ENCODE data around the gene THRAP3.
A peak's percentile ranks its signal among the peaks of the same experiment; 100 is the strongest.

THRAP3 gene

DNA sequence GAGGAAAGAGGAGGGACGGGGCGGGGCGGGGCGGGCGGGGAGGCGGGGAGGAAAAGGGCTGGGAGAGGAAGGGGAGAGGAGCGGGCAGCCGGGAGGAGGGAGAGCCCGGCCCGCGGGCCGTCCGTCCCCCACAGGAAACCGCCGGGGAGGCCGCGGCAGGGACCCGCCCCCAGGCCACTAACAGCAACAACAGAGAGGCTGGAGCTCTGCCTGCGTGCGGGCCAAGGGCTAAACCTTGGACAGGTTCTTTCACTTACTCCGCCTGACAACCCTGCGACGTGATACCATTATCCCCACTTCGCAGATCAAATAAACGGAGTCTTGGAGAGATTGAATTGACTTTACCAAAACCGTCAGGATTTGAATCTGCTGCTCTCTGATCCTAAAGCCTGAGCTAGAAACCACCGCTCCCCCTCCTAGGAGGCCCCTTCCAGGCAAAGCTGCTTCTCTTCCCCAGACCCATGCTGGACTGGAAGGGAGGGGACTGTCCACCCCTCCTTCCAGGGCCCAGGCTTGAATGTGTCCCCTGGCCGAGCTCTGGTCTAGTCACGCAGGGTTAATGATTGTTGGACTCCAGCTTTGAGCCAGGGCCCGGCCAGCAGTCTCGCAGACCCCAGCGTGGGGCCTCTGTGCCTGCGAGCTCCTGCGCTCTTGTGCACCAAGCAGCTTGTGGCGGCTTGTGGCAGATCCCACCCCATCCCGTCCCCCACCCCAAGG, 99.6 kb downstream of the THRAP3 start, which contains the start of gene EVA1B:
Gene EVA1B (minus strand): TSS at position 10 of the 717 bp plus-strand sequence. CDS start 608 bp downstream, outside the sequence.
- Histone ChIP-seq H3K36me3 (ENCODE audit: insufficient read depth, low read length) (no peaks in the 10 kb centered on the region), H3K4me1 (ENCODE audit: insufficient read depth, low read length) (peaks cover 18% of the 10 kb centered on the region), H3K27ac (ENCODE audit: low read depth, low read length) (peak within 1 kb of the TSS; percentile 70), H3K9me3 (ENCODE audit: low read length) (no peaks in the 10 kb centered on the region), H3K9ac (ENCODE audit: low read length) (no peak within 1 kb of the TSS), H3K27me3 (ENCODE audit: control insufficient read depth in 1 of 2, insufficient read depth in 2 of 2, low read length in 2 of 2) (no peaks in the 10 kb centered on the region), H3K4me3 (ENCODE audit: low read depth in 1 of 2, low read length in 2 of 2) (peak within 1 kb of the TSS; percentile 58 to 64)

DNA sequence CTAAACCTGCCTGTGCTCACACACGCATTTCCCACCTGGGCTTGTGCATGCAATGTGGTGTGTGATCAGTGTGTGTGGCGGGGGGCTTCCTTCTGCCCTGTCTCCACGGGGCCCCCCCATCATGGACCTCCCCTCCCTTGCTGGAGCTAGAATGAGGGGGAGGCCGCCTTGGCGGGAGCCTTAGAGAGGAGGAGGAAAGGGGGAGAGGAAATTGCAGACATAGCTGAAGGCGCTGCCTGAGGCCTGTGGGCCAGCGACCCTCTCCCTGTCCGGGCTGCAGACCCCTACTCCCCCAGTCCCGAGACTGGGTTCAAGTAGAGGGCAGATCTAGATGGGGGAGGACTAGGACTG, 100.1 kb downstream of the THRAP3 start:
- Histone ChIP-seq H3K4me3 (ENCODE audit: low read depth in 1 of 2, low read length in 2 of 2) (no peak overlapping the region), H3K27me3 (ENCODE audit: control insufficient read depth in 1 of 2, insufficient read depth in 2 of 2, low read length in 2 of 2) (no peaks in the 10 kb centered on the region), H3K4me1 (ENCODE audit: insufficient read depth, low read length) (peaks cover 18% of the 10 kb centered on the region), H3K36me3 (ENCODE audit: insufficient read depth, low read length) (no peaks in the 10 kb centered on the region), H3K9me3 (ENCODE audit: low read length) (no peaks in the 10 kb centered on the region), H3K9ac (ENCODE audit: low read length) (no peak overlapping the region), H3K27ac (ENCODE audit: low read depth, low read length) (peak overlapping the region; percentile 70)

DNA sequence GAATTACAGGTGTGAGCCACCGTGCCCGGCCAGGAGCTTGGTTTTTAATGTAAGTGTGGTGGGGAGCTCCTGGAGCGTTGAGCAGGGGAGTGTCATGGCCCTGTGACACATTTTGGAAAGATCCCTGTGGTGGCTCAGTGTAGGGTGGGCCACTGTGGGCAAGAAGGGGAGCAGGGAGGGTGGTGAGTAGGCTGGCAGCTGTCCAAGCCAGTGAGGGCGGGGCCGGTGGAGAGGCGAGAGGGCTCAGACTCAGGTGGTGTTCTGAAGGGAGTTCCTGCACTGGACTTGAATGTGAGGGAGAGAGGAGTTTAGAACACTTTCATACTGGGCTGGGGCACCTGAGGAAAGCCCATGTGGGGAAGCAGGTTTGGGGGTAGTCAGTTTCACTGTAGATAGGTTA, 102.3 kb downstream of the THRAP3 start:
- peaks cover 16% of the 10 kb centered on the region for H3K4me1 ChIP-seq (ENCODE audit: insufficient read depth, low read length)

DNA sequence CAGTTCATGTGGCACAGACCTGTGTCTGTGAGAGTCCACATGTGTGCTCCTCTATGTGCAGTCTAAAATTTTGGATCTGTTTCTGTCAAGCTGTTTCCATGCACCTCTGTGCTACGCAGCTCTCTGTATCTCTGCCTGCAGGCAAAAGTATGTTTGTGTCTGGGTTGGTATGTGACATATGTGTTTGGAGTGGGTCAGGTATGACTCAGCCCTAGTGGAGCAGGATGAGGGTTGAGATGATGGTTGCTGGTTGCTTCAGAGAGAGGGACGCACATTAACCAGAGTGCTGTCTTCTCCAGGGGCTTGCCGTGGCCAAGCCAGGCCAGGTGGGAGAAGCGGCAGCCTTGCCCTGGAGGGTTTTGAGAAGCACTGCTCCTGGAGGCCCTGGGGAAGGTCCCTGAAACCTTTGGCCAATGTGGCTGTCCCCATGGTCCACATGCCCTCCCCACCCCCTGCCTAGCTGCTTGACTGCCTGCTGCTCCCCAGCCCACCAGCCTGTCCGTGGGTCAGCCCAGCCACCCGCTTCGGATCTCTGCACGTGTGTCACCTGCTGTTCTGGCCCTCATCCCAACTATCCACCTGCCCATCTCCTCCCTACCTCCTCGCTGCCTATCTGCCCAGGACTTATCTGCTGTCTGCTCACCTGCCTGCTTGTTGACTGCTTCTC, 103.3 kb downstream of the THRAP3 start:
- Histone ChIP-seq H3K4me1 (ENCODE audit: insufficient read depth, low read length) (peaks cover 10% of the 10 kb centered on the region), H3K27ac (ENCODE audit: low read depth, low read length) (no peak overlapping the region), H3K9me3 (ENCODE audit: low read length) (no peaks in the 10 kb centered on the region)

More for the DNA sequence above, 102.3 kb downstream of the THRAP3 start:
- Histone ChIP-seq H3K9me3 (ENCODE audit: low read length) (no peaks in the 10 kb centered on the region), H3K27me3 (ENCODE audit: control insufficient read depth in 1 of 2, insufficient read depth in 2 of 2, low read length in 2 of 2) (no peaks in the 10 kb centered on the region), H3K9ac (ENCODE audit: low read length) (no peak overlapping the region), H3K27ac (ENCODE audit: low read depth, low read length) (no peak overlapping the region), H3K4me3 (ENCODE audit: low read depth in 1 of 2, low read length in 2 of 2) (no peak overlapping the region), H3K36me3 (ENCODE audit: insufficient read depth, low read length) (no peaks in the 10 kb centered on the region)

DNA sequence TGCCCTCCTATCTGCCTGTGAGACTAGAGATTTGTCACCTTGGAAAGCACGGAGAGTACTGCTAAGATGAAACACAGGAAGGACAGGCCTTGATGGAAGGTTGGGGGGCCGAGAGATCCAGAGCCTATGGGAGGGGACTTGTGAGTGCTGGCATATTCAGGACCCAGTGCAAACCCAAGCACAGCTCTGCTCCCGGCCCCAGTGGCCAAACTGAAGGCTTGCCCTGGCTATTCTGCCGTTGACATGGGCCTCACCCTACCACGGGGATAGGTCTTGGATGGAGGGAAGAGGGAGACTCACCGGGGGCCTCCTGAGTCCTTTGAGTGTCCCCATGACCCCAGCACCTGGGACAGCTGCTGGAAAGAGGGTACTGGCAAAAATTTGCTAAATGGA, 103.8 kb downstream of the THRAP3 start:
- Histone ChIP-seq H3K9me3 (ENCODE audit: low read length) (no peaks in the 10 kb centered on the region), H3K4me1 (ENCODE audit: insufficient read depth, low read length) (peaks cover 10% of the 10 kb centered on the region), H3K27ac (ENCODE audit: low read depth, low read length) (no peak overlapping the region), H3K27me3 (ENCODE audit: control insufficient read depth in 1 of 2, insufficient read depth in 2 of 2, low read length in 2 of 2) (no peaks in the 10 kb centered on the region), H3K9ac (ENCODE audit: low read length) (no peak overlapping the region), H3K36me3 (ENCODE audit: insufficient read depth, low read length) (no peaks in the 10 kb centered on the region), H3K4me3 (ENCODE audit: low read depth in 1 of 2, low read length in 2 of 2) (no peak overlapping the region)

More for the DNA sequence above, 103.3 kb downstream of the THRAP3 start:
- no peaks in the 10 kb centered on the region for H3K27me3 ChIP-seq (ENCODE audit: control insufficient read depth in 1 of 2, insufficient read depth in 2 of 2, low read length in 2 of 2)
- H3K4me3 ChIP-seq (ENCODE audit: low read depth in 1 of 2, low read length in 2 of 2), result no peak overlapping the region
- H3K9ac ChIP-seq (ENCODE audit: low read length), result no peak overlapping the region
- H3K36me3 ChIP-seq (ENCODE audit: insufficient read depth, low read length), result no peaks in the 10 kb centered on the region

DNA sequence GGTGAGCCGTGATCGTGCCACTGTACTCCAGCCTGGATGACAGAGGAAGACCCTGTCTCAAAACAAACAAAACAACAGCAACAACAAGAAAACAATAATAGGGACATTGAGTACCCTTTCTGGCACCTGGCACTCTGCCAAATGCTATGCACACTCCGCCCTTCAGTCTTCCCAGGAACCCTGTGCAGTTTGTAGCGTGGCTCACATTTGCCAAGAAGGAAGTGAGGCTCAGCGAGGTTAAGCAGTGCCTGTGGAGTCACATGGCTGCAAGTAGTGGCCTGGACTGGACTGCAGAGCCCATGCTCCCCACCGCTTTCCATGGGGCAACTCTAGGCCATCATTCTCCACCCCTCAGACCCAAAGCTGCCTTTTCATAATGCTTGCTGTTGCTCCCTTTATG, 104.5 kb downstream of the THRAP3 start:
- H3K27ac ChIP-seq (ENCODE audit: low read depth, low read length), result no peak overlapping the region
- no peaks in the 10 kb centered on the region for H3K27me3 ChIP-seq (ENCODE audit: control insufficient read depth in 1 of 2, insufficient read depth in 2 of 2, low read length in 2 of 2)
- no peaks in the 10 kb centered on the region for H3K36me3 ChIP-seq (ENCODE audit: insufficient read depth, low read length)
- H3K4me3 ChIP-seq (ENCODE audit: low read depth in 1 of 2, low read length in 2 of 2), result no peak overlapping the region
- H3K4me1 ChIP-seq (ENCODE audit: insufficient read depth, low read length), result peaks cover 10% of the 10 kb centered on the region
- H3K9me3 ChIP-seq (ENCODE audit: low read length), result no peaks in the 10 kb centered on the region
- no peak overlapping the region for H3K9ac ChIP-seq (ENCODE audit: low read length)

DNA sequence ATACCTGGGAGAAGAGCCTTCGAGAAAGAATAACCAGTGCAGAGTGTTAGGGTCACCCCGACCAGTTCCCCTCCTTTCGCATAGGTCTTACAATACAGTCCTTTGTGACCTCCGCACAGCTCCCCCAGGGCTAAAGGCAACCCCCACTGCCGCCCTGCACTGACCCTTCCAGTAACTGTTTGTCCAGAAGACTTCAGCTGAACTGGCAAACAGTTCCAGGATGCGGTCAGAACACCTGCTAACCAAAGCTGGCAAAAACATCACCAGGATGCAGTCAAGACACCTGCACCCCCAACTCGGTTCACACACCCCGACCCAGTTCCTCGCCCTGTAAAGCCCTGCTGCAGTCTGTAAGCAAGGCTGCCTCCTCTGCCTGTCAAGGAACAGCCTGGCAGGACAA, 105.6 kb downstream of the THRAP3 start:
- no peak overlapping the region for H3K27ac ChIP-seq (ENCODE audit: low read depth, low read length)
- no peak overlapping the region for H3K4me3 ChIP-seq (ENCODE audit: low read depth in 1 of 2, low read length in 2 of 2)
- no peaks in the 10 kb centered on the region for H3K27me3 ChIP-seq (ENCODE audit: control insufficient read depth in 1 of 2, insufficient read depth in 2 of 2, low read length in 2 of 2)
- H3K9ac ChIP-seq (ENCODE audit: low read length), result no peak overlapping the region
- no peaks in the 10 kb centered on the region for H3K36me3 ChIP-seq (ENCODE audit: insufficient read depth, low read length)
- no peaks in the 10 kb centered on the region for H3K9me3 ChIP-seq (ENCODE audit: low read length)
- no peaks in the 10 kb centered on the region for H3K4me1 ChIP-seq (ENCODE audit: insufficient read depth, low read length)

DNA sequence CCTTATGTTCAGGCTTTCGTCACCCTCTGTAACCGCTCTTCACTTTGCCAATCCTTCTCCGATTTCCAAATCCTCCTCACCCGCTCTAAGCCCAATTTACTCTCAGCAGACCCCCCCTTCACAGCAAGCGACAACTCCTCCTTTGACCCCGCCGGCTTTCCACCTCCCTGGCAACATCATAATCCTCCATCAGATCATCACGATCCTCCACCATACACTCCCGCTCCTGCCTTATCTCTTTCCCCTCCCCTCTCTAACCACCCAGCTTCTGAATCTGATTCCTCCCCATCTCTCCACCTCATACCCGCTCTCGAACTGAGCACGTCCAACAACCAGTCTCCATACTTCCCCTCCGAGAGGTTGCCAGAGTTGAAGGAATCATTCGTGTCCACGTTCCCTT, 106.7 kb downstream of the THRAP3 start:
- H3K4me1 ChIP-seq (ENCODE audit: insufficient read depth, low read length), result no peaks in the 10 kb centered on the region
- no peaks in the 10 kb centered on the region for H3K9me3 ChIP-seq (ENCODE audit: low read length)
- no peak overlapping the region for H3K4me3 ChIP-seq (ENCODE audit: low read depth in 1 of 2, low read length in 2 of 2)

DNA sequence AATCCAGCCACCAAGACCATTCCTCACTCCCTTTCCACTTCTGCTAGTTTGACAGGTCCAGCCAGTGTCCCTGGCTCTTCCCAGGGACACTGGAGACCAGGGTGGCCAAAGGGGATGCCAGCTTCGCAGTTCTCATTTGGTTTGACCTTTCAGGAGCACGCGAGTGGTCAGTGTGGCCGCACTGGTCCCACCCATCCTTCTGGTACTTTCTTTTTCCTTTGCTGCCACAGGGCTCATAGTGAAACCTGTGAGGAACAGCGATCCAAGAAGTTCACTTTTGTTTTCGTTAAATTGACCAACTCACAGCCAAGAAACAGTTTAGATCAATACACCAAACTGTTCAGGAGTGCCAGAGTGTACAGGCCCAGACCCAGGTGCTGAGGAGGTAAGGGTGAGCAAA, 113.6 kb downstream of the THRAP3 start:
- Histone ChIP-seq H3K36me3 (ENCODE audit: insufficient read depth, low read length) (peaks cover 9% of the 10 kb centered on the region), H3K9me3 (ENCODE audit: low read length) (no peaks in the 10 kb centered on the region), H3K4me1 (ENCODE audit: insufficient read depth, low read length) (no peaks in the 10 kb centered on the region), H3K4me3 (ENCODE audit: low read depth in 1 of 2, low read length in 2 of 2) (no peak overlapping the region), H3K27me3 (ENCODE audit: control insufficient read depth in 1 of 2, insufficient read depth in 2 of 2, low read length in 2 of 2) (no peaks in the 10 kb centered on the region), H3K27ac (ENCODE audit: low read depth, low read length) (no peak overlapping the region), H3K9ac (ENCODE audit: low read length) (no peak overlapping the region)

More for the DNA sequence above, 106.7 kb downstream of the THRAP3 start:
- no peak overlapping the region for H3K9ac ChIP-seq (ENCODE audit: low read length)
- no peak overlapping the region for H3K27ac ChIP-seq (ENCODE audit: low read depth, low read length)
- no peaks in the 10 kb centered on the region for H3K27me3 ChIP-seq (ENCODE audit: control insufficient read depth in 1 of 2, insufficient read depth in 2 of 2, low read length in 2 of 2)
- H3K36me3 ChIP-seq (ENCODE audit: insufficient read depth, low read length), result no peaks in the 10 kb centered on the region

DNA sequence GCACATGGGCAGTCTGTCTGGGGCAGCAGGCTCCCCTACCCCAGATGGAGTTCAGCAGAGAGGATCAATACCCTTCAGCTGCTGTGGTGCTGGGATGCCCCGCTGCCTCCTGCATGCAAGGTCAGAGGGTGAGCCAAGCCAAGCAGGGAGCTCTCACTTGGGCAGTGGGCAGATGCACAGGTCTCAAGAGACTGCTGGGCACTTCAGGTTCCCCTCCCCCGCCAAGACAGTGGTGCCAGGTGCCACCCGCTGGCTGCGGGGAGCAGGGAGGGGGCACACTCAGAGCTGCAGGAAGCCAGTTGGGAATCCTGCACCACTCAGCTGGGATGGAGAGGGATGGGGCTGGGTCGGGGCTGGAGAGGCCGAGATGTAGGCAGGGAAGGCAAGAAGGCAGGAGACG, 115.0 kb downstream of the THRAP3 start:
- Histone ChIP-seq H3K36me3 (ENCODE audit: insufficient read depth, low read length) (peaks cover 19% of the 10 kb centered on the region), H3K4me1 (ENCODE audit: insufficient read depth, low read length) (no peaks in the 10 kb centered on the region), H3K9ac (ENCODE audit: low read length) (no peak overlapping the region), H3K27me3 (ENCODE audit: control insufficient read depth in 1 of 2, insufficient read depth in 2 of 2, low read length in 2 of 2) (no peaks in the 10 kb centered on the region), H3K27ac (ENCODE audit: low read depth, low read length) (no peak overlapping the region), H3K4me3 (ENCODE audit: low read depth in 1 of 2, low read length in 2 of 2) (no peak overlapping the region), H3K9me3 (ENCODE audit: low read length) (no peaks in the 10 kb centered on the region)

DNA sequence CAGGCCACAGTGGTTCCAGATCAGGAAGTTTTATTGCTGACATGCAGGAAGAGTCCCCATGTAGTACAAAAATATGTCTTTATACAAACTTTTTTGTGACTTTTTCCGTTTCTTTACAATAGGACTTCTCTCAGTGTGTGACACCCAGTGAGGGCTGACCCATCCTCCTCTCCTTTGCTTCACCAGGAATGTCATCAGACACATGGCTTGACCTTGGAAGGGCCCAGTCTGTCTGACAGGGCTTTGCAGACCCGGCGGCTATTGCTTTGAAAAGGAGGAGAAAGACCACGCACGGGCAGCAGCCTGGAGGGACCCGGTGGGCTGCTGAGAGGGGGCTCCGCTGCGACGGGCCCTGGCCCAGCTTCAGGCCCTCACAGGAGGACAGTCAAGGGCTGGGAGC, 115.4 kb downstream of the THRAP3 start:
- H3K9ac ChIP-seq (ENCODE audit: low read length), result no peak overlapping the region
- peaks cover 21% of the 10 kb centered on the region for H3K36me3 ChIP-seq (ENCODE audit: insufficient read depth, low read length)
- no peaks in the 10 kb centered on the region for H3K9me3 ChIP-seq (ENCODE audit: low read length)
- no peak overlapping the region for H3K27ac ChIP-seq (ENCODE audit: low read depth, low read length)
- no peaks in the 10 kb centered on the region for H3K27me3 ChIP-seq (ENCODE audit: control insufficient read depth in 1 of 2, insufficient read depth in 2 of 2, low read length in 2 of 2)
- no peaks in the 10 kb centered on the region for H3K4me1 ChIP-seq (ENCODE audit: insufficient read depth, low read length)
- H3K4me3 ChIP-seq (ENCODE audit: low read depth in 1 of 2, low read length in 2 of 2), result no peak overlapping the region

Measured in muscle layer of colon (tissue), 2 donors.